ENCODE data around the gene PDSS2.

- no peak for TF ChIP-seq MXI1 (IDR thresholded peaks at IDR 0.05; ENCODE audit: borderline replicate concordance, low read depth, low read length)
- no peak for TF ChIP-seq POLR2A (IDR thresholded peaks at IDR 0.05; ENCODE audit: low read depth, low read length)
- no peak for TF ChIP-seq CTCF (conservative IDR thresholded peaks at IDR 0.05; ENCODE audit: low read depth, low read length)
These were observed 150.7 kb downstream of the PDSS2 start for GRCh38 chr6:107308677-107309076.

All from IMR-90 (cell line).